NCI-H2081 (cell line): Measurements from ENCODE around the gene CFC1.
"Not testable (repeated sequence)": the region's sequence is repeated elsewhere in the genome, so short reads cannot be mapped to it uniquely, and the experiment has no call there.

Experiments used
- DNase-seq, 2 experiments: peaks; one replicate each; lab custom pipeline; 2025; lab: John Stamatoyannopoulos, UW

CFC1 gene

GRCh38 chr2:130599393-130599792, at the start of gene CFC1:
Gene CFC1, minus strand, starts transcription at chr2:130599575. Its CDS starts 288 bp downstream, at chr2:130599287.
- DNase-seq = not testable (repeated sequence)

GRCh38 chr2:130641688-130642087, 42.3 kb upstream of the CFC1 start:
- DNase-seq = not testable (repeated sequence)

- not testable (repeated sequence) for DNase-seq
These were observed 39.6 kb upstream of the CFC1 start for GRCh38 chr2:130638973-130639372.

GRCh38 chr2:130628784-130629475, 29.6 kb upstream of the CFC1 start:
- not testable (repeated sequence) for DNase-seq

- not testable (repeated sequence) for DNase-seq
These were observed 11.8 kb upstream of the CFC1 start, which contains the start of gene POTEJ for GRCh38 chr2:130611140-130611539. Gene POTEJ, plus strand, starts transcription at chr2:130611440. Its CDS starts 93 bp downstream, at chr2:130611533.

GRCh38 chr2:130610486-130610885, 11.1 kb upstream of the CFC1 start:
- DNase-seq = not testable (repeated sequence)

- not testable (repeated sequence) for DNase-seq
These were observed 9.9 kb upstream of the CFC1 start for GRCh38 chr2:130609002-130609920.

- DNase-seq = not testable (repeated sequence)
These were observed 9.1 kb upstream of the CFC1 start for GRCh38 chr2:130608276-130609001.

GRCh38 chr2:130601648-130602302, 2.4 kb upstream of the CFC1 start:
- not testable (repeated sequence) for DNase-seq

GRCh38 chr2:130599926-130600325, 551 bp upstream of the CFC1 start:
- DNase-seq = not testable (repeated sequence)

GRCh38 chr2:130598463-130598862, 912 bp downstream of the CFC1 start:
- DNase-seq = not testable (repeated sequence)

- DNase-seq = not testable (repeated sequence)
These were observed 1.4 kb downstream of the CFC1 start for GRCh38 chr2:130597994-130598393.

- not testable (repeated sequence) for DNase-seq
These were observed 2.6 kb downstream of the CFC1 start for GRCh38 chr2:130596757-130597156.

GRCh38 chr2:130594011-130594410, 5.4 kb downstream of the CFC1 start:
- DNase-seq = not testable (repeated sequence)

GRCh38 chr2:130592791-130593414, 6.5 kb downstream of the CFC1 start:
- DNase-seq = not testable (repeated sequence)

- not testable (repeated sequence) for DNase-seq
These were observed 8.5 kb downstream of the CFC1 start for GRCh38 chr2:130590842-130591359.

GRCh38 chr2:130590170-130590841, 9.1 kb downstream of the CFC1 start:
- DNase-seq = not testable (repeated sequence)

- not testable (repeated sequence) for DNase-seq
These were observed 10.5 kb downstream of the CFC1 start for GRCh38 chr2:130588688-130589458.

GRCh38 chr2:130584726-130585125, 14.6 kb downstream of the CFC1 start:
- not testable (repeated sequence) for DNase-seq
